DMS53 treated with DMSO at 0.1 percent for 48 hours (cell line): Measurements from ENCODE around the gene NCAPH2.

Source experiments
- DNase-seq: peaks from one replicate; lab custom pipeline; 2025; ENCODE audit not compliant: unreplicated experiment; lab: John Stamatoyannopoulos, UW

NCAPH2 gene

GRCh38 chr22:50507991-50508884, at the start of gene NCAPH2:
Gene NCAPH2, plus strand, starts transcription at chr22:50508224. Its CDS starts 114 bp downstream, at chr22:50508338.
- peak; percentile 80 for DNase-seq

DNA sequence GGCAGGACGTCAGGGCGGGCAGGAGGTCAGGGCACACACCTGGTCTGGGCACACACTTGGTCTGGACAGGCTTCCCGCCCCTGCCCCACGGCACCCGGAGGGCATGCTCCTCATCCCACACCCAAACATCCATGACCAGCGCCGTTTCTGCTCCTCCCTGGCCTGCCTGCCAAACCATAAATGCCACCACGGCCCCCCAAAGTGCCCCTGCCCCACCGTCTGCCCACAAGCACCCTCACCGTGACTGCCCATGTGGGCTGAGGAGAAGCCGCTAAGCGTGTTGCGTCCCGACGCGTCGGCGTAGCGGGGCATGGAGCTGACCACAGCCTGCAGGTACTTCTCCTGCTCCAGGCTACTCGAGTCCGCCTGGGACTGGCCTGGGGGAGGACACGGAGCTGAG, 49.0 kb upstream of the NCAPH2 start:
- DNase-seq, result no peak

- DNase-seq, result no peak
These were observed 48.4 kb upstream of the NCAPH2 start for GRCh38 chr22:50459496-50460140.

GRCh38 chr22:50460938-50461337, 47.1 kb upstream of the NCAPH2 start:
- no peak for DNase-seq

GRCh38 chr22:50461536-50461935, 46.5 kb upstream of the NCAPH2 start:
- no peak for DNase-seq

DNA sequence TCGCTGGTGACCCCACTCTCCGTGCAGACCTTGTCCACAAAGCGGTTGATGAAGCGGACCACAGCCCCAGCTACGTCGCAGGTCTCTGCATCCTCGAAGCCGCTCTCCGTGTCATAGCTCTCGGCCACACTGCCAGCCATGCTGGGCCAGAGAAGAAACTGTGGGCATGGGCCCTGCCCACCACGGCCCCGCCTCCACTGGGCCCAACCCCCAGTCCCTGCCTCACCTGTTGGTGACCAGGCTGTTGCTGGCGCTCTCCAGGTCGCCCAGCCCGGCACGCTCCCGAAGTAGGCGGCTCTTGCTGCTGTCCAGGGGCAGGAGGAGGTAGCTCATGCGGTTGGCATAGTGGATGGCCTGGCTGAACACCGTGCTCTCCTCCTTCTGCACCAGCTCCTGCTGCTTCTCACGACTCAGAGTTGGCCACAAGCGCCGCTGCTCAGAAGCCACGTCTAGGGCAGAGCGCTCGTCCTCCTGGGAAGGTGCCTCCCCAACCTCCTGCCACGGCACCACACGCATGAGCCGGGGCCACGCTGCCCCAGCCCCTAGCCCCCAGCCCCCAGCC, 46.0 kb upstream of the NCAPH2 start:
- DNase-seq, result no peak

DNA sequence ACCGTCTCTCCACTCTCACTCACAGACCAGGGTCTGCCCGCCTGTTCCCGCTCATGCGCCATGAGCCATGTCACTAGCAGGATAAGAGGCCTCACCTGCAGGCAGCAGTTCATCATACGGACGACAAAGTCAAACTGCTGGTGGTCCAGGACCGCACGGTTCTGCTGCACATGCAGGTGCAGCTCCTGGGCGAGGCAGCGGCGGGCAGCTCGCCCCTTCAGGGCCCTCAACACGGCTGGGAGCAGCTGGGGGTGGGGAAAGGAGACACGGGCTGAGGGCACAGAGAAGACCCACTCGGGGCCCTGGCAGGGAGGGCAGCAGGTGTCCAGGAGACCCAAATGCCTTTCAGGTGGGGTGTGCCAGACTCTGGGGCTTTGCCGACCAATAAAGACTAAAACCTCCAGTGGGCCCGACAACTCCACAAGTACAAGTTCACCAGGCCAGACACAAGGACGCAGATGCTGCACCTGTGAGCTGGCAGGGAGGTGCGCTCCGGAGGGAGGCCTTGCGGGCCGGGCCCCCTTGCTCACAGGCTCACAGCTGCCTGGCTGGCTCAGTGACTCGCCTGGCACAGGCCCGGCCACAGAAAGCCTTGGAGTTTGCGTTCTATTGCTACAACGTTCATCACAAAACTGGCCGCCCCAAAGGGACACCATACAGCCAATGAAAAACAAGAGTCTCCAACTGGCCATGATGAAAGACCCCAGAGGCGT, 44.7 kb upstream of the NCAPH2 start:
- DNase-seq, result no peak

DNA sequence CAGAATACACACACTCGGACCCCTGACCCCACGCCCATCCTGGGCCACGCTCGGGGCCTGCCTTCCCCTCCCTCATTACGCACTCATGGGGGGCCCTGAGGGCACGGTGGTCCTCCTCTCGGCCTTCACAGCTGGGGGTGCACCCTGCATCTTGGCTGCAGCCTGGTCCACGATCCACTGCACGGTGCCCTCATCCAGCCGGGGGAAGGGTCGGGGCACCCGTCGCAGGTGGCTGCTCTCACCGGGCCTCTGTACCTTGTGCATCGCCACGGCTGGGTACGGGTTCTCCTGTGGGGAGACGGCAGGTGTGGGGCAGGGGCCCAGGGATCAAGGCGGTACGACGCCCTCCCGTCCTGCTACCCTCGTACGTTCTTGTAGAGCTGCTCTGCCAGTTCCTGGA, 43.6 kb upstream of the NCAPH2 start:
- DNase-seq, result no peak

- DNase-seq, result no peak
These were observed 42.7 kb upstream of the NCAPH2 start for GRCh38 chr22:50465066-50465930.

DNA sequence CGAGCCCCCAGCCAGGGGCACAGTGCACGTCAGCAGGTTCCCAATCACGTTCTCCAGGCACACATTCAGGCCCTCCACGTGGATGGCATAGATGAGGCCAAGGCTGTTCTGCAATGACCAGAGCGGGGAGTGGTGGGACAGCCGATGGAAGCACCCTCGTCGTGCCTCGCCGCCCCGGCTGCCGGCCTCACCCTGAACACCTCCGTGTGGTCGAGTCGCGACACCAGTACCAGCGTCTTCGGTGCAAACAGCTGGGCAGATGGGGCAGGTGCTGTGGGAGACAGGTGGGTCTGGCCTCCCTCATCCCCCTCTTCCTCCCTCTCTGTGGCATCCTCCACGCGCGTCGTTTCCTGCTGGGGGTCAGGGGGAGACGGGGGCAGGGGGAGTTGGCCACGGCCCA, 40.7 kb upstream of the NCAPH2 start:
- DNase-seq, result no peak

DNA sequence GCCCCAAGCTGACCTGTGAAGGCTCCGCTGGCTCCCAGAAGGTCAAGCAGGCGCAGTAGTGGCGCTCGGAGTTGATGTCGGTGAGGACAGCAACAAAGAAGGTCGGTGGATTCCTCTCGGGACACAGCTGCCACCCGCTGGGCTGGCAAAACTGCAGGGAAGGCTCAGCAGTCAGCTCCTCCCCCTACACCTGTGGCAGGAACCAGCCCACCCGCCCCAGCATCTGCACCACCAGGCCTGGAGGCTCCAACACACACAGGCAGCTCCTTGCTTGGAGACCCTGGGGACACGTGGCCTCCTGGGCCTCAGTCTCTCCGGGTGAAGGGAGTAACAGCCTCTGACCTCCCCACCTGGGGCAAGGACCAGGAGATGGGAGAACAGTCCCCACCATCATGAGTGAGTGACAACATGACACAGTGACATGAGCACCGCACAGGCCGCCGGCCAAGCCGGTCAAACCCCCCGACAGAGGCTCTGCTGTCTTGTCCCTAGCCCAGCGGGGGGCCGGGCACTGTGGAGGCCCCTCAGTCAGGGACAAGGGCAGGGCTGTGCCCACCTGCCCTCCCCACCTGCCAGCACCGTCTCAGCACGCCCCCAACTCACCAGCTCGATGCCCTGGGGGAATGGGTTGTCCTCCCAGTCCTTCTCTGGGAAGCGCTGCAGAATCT, 40.1 kb upstream of the NCAPH2 start:
- DNase-seq, result no peak

GRCh38 chr22:50468626-50469025, 39.4 kb upstream of the NCAPH2 start:
- DNase-seq, result no peak

DNA sequence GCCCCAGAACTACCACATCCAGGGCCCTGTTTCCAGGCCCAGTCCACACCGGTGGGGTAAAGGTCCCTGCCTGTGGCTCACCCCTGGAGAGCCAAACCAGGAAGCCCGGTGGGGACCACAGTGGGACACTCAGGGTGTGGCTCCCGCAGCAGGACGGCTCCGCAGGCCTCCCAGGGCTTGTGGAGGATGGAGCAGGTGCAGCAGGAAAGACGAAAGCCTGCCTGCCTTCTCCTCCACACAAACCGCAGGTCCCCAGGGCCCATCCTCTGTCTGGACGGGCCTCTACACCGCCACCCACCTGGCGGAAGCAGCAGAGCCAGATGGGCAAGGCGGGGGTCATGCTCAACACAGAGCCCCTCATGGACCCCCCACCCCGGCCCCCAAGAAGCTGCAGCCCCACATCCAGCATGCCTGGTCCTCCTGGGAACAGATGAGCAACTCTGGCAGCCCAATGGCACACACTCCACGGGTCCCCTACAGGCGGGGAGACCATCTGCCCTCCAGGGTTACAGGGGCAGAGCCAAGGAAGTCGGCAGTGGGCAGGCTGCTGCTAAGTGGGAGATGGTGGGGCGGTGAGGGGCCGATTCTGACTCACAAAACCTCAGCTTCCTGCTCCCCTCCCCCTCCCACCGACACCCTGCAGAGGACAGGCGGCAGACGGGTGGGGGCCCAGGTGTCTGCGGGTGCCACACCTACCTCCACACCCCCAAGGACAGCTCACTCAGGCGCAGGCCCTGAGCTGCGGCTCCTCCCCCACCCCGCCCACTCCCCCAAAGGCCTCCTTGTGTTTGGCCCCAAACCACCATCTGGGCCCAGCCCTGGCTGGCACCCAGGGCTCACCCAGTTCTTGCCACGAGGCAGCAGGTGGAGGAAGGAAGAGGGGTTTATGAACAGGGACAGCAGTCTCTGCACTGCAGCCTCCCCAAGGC, 38.4 kb upstream of the NCAPH2 start:
- no peak for DNase-seq

- DNase-seq, result no peak
These were observed 37.5 kb upstream of the NCAPH2 start for GRCh38 chr22:50470491-50470890.

DNA sequence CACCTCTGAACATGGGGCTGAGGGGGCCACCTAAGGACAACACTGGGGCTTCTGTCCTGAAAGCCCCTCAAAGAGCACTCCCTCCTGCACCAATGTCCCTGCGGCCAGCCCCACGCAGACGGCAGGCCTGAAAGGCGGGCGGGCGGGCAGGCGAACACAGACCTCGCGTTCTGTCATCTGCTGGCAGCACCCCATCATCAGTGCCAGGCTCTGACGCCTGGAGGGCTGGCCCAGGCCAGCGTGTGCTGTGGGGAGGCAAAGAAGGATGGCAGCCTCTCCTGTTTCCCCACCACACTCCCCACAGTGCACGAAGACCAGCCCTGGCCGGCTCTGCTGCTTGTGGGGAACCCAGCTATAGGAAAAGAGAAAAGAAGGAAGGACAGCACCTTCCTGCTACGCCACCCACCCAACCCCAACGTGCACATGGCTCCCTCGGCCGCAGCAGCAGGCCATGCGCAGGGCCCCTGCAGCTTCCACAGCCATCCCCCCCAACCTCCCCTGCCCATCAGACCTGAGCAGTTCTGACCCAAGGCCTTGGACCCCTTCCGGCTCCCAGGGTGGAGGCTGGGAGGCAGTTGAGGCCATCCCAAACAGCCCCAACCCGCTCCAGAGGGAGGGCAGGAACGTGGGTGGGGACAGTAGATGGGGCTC, 36.7 kb upstream of the NCAPH2 start:
- DNase-seq, result no peak

DNA sequence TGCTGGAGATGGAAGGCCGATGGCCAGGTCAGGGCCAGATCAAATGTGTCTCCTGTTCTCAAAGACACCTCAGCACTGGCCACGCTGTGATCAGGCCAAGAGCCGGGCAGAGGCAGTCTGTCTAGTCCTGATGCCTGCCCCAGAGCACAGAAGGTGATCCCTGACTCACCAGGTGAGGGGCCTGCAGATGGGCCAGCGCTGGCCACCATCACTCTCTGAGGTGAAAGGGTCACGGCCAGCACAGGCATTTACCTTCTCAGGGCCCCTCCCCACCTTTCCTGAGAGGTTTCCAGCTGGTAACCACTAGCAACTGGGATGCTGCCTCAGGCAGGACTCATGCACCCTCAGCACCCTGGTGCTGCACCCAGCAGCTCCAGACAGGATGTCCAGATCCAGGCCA, 36.1 kb upstream of the NCAPH2 start:
- no peak for DNase-seq

DNA sequence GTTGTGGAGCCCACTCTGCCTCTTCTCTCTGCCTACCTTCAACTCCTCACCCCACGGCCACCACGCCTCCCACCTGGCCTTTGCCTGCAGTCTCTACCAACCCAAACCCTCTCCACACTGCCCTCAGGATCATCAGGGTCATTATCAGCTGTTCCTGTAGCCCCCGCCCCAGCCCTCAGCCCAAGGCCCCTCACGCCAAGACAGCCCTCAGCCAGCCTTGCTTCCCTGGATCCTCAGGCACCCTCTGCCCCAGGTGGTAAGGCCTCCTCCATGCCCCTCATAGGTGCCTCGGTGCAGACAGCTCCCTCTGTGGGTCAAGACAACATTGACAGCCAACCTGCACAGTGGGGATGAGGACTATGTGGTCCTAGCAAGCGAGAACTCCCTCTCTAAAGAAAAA, 34.9 kb upstream of the NCAPH2 start:
- DNase-seq, result no peak

- no peak for DNase-seq
These were observed 34.0 kb upstream of the NCAPH2 start for GRCh38 chr22:50473855-50474671.
